ENCODE results near the gene SDK1. TPM values are rescaled to one million over a fixed set of nuclear protein-coding genes. Genes with fewer than 3 reads are reported as not detected.

The SDK1 gene
- polyA plus RNA-seq, 2 of the 4 experiments (the other 2 are of a cell fraction) = 0.12 to 0.28 TPM

DNA sequence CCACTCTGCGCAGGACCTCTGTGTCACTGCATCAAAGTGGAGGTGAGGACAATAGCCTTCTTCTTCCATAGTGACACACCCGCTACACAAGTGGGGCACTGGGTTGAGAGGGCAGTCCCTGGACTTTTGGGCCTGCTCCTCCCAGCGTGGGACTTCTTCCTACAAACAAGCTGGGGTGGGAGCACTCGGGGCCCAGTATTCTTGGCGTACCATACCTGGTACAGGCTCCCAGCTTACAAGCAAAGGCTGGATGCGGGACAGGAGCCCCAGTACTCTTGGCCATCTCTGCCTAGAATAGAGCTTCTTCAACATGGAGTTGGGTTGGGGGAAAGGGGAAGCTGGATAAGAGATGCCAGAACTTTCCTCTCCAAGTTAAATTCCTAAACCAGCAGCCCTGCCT is 954.3 kb downstream of the SDK1 start:
- WGBS (ENCODE audit: missing lambda C conversion rate) = 47% methylated on average over 6 of the region's 6 CpGs
- no peak for ATAC-seq
- H3K27ac ChIP-seq = no peak overlapping the region
- H3K4me2 ChIP-seq = no peak overlapping the region
- CTCF ChIA-PET = interaction anchor here (1.3 kb wide), 1 partner anchor 16 kb away, joined by 3 read pairs; no protein-coding TSS in a partner anchor
- TF ChIP-seq RARB (CRISPR knock-in tag; IDR thresholded peaks at IDR 0.05) (no peak), ZC3H11A (IDR thresholded peaks at IDR 0.05) (no peak), GATA3 (IDR thresholded peaks at IDR 0.05; ENCODE audit: borderline replicate concordance) (no peak), SMC3 (IDR thresholded peaks at IDR 0.05) (no peak), NR3C1 (IDR thresholded peaks at IDR 0.05) (no peak), HOXB13 (CRISPR knock-in tag; IDR thresholded peaks at IDR 0.05; ENCODE audit: low read depth) (no peak), POLR2AphosphoS2 (conservative IDR thresholded peaks at IDR 0.05; ENCODE audit: low read length) (no peak), CBX2 (IDR thresholded peaks at IDR 0.05; ENCODE audit: borderline replicate concordance, low read depth) (no peak), HEYL (CRISPR knock-in tag; IDR thresholded peaks at IDR 0.05) (no peak), JUN (IDR thresholded peaks at IDR 0.05) (no peak), RFX5 (IDR thresholded peaks at IDR 0.05) (no peak), SREBF2 (IDR thresholded peaks at IDR 0.05) (no peak), CHD4 (IDR thresholded peaks at IDR 0.05; ENCODE audit: borderline replicate concordance) (no peak)
- TF ChIP-seq, protein P1, sequence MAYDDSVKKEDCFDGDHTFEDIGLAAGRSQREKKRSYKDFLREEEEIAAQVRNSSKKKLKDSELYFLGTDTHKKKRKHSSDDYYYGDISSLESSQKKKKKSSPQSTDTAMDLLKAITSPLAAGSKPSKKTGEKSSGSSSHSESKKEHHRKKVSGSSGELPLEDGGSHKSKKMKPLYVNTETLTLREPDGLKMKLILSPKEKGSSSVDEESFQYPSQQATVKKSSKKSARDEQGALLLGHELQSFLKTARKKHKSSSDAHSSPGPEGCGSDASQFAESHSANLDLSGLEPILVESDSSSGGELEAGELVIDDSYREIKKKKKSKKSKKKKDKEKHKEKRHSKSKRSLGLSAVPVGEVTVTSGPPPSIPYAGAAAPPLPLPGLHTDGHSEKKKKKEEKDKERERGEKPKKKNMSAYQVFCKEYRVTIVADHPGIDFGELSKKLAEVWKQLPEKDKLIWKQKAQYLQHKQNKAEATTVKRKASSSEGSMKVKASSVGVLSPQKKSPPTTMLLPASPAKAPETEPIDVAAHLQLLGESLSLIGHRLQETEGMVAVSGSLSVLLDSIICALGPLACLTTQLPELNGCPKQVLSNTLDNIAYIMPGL (CRISPR knock-in tag; IDR thresholded peaks at IDR 0.05; ENCODE audit: borderline replicate concordance) = no peak
- TF ChIP-seq, protein P2, sequence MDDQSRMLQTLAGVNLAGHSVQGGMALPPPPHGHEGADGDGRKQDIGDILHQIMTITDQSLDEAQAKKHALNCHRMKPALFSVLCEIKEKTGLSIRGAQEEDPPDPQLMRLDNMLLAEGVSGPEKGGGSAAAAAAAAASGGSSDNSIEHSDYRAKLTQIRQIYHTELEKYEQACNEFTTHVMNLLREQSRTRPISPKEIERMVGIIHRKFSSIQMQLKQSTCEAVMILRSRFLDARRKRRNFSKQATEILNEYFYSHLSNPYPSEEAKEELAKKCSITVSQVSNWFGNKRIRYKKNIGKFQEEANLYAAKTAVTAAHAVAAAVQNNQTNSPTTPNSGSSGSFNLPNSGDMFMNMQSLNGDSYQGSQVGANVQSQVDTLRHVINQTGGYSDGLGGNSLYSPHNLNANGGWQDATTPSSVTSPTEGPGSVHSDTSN (IDR thresholded peaks at IDR 0.05) = no peak
- DNase-seq (ENCODE audit: low read depth in 1 of 2, low spot score in 1 of 2) = no peak
- H3K9me3 ChIP-seq = 0 out of 3 replicates have a peak, but pooled peaks cover 12% of the 10 kb centered on the region
- POLR2A ChIA-PET = no interaction called here
- H3K4me3 ChIP-seq = no peak overlapping the region
- FAIRE-seq = no peak
- H3K4me1 ChIP-seq = no peaks in the 10 kb centered on the region

DNA sequence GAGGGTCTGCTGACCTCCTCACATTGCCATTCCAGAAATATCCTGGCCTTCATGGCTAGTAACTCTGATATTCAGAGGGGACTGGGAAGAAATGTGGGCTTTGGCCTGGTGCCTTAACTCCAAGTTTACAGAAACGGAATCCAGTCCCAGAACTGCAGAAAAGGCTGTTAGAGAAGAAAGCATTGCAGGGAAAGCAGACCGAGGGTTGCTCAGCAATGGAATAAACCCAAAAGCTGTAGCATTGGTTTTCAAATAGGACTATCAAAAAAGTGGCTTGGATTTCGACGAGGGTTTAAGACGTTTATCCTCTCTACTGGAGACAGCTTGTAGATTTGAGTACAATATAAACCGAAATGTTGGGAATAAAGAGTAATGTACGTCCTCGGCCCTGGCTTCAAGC is 955.2 kb downstream of the SDK1 start:
- FAIRE-seq (no peak), DNase-seq (ENCODE audit: low read depth in 1 of 2, low spot score in 1 of 2) (no peak), ATAC-seq (no peak)
- Histone ChIP-seq H3K4me1 (no peaks in the 10 kb centered on the region), H3K4me2 (no peak overlapping the region), H3K4me3 (no peak overlapping the region), H3K27ac (no peak overlapping the region), H3K9me3 (0 out of 3 replicates have a peak, but pooled peaks cover 10% of the 10 kb centered on the region)
- ChIA-PET CTCF (no interaction called here), POLR2A (no interaction called here)
- 40% methylated on average over 8 of the region's 8 CpGs for WGBS (ENCODE audit: missing lambda C conversion rate)
- TF ChIP-seq, protein P3, sequence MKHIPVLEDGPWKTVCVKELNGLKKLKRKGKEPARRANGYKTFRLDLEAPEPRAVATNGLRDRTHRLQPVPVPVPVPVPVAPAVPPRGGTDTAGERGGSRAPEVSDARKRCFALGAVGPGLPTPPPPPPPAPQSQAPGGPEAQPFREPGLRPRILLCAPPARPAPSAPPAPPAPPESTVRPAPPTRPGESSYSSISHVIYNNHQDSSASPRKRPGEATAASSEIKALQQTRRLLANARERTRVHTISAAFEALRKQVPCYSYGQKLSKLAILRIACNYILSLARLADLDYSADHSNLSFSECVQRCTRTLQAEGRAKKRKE (CRISPR knock-in tag; IDR thresholded peaks at IDR 0.05; ENCODE audit: low read depth) = no peak
- TF ChIP-seq ZNF302 (CRISPR knock-in tag; IDR thresholded peaks at IDR 0.05) (no peak), EHF (CRISPR knock-in tag; IDR thresholded peaks at IDR 0.05) (no peak), NFE2L2 (conservative IDR thresholded peaks at IDR 0.05; ENCODE audit: low read length) (no peak), JUN (IDR thresholded peaks at IDR 0.05) (no peak), HOXB13 (CRISPR knock-in tag; IDR thresholded peaks at IDR 0.05; ENCODE audit: low read depth) (no peak), EHMT2 (IDR thresholded peaks at IDR 0.05; ENCODE audit: low read depth) (no peak), POLR2A (IDR thresholded peaks at IDR 0.05; ENCODE audit: low read length) (no peak), RAD21 (conservative IDR thresholded peaks at IDR 0.05 in 1 of 2, IDR thresholded peaks at IDR 0.05 in 1 of 2) (no peak), HOXB5 (CRISPR knock-in tag; IDR thresholded peaks at IDR 0.05) (no peak), RFX5 (IDR thresholded peaks at IDR 0.05) (no peak), HDAC2 (IDR thresholded peaks at IDR 0.05) (no peak)
- TF ChIP-seq, protein P2 (IDR thresholded peaks at IDR 0.05) = no peak
- TF ChIP-seq, protein P4, sequence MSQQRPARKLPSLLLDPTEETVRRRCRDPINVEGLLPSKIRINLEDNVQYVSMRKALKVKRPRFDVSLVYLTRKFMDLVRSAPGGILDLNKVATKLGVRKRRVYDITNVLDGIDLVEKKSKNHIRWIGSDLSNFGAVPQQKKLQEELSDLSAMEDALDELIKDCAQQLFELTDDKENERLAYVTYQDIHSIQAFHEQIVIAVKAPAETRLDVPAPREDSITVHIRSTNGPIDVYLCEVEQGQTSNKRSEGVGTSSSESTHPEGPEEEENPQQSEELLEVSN (IDR thresholded peaks at IDR 0.05; ENCODE audit: borderline replicate concordance, low read depth) = no peak
- TF ChIP-seq, protein P5, sequence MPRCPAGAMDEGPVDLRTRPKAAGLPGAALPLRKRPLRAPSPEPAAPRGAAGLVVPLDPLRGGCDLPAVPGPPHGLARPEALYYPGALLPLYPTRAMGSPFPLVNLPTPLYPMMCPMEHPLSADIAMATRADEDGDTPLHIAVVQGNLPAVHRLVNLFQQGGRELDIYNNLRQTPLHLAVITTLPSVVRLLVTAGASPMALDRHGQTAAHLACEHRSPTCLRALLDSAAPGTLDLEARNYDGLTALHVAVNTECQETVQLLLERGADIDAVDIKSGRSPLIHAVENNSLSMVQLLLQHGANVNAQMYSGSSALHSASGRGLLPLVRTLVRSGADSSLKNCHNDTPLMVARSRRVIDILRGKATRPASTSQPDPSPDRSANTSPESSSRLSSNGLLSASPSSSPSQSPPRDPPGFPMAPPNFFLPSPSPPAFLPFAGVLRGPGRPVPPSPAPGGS (IDR thresholded peaks at IDR 0.05) = no peak
- TF ChIP-seq, protein P6, sequence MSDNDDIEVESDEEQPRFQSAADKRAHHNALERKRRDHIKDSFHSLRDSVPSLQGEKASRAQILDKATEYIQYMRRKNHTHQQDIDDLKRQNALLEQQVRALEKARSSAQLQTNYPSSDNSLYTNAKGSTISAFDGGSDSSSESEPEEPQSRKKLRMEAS (IDR thresholded peaks at IDR 0.05) = no peak
- TF ChIP-seq, protein P7, sequence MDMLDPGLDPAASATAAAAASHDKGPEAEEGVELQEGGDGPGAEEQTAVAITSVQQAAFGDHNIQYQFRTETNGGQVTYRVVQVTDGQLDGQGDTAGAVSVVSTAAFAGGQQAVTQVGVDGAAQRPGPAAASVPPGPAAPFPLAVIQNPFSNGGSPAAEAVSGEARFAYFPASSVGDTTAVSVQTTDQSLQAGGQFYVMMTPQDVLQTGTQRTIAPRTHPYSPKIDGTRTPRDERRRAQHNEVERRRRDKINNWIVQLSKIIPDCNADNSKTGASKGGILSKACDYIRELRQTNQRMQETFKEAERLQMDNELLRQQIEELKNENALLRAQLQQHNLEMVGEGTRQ (IDR thresholded peaks at IDR 0.05) = no peak
- TF ChIP-seq, protein P8, sequence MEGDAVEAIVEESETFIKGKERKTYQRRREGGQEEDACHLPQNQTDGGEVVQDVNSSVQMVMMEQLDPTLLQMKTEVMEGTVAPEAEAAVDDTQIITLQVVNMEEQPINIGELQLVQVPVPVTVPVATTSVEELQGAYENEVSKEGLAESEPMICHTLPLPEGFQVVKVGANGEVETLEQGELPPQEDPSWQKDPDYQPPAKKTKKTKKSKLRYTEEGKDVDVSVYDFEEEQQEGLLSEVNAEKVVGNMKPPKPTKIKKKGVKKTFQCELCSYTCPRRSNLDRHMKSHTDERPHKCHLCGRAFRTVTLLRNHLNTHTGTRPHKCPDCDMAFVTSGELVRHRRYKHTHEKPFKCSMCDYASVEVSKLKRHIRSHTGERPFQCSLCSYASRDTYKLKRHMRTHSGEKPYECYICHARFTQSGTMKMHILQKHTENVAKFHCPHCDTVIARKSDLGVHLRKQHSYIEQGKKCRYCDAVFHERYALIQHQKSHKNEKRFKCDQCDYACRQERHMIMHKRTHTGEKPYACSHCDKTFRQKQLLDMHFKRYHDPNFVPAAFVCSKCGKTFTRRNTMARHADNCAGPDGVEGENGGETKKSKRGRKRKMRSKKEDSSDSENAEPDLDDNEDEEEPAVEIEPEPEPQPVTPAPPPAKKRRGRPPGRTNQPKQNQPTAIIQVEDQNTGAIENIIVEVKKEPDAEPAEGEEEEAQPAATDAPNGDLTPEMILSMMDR (IDR thresholded peaks at IDR 0.05) = no peak

Measured in A549 (cell line).